Vagina (tissue), 2 donors: ENCODE data around the gene CXCL9.

Source experiments
- CTCF ChIP-seq, 3 experiments: fragments of 450-650 bp in 2 of 3; fragments of 200-600 bp in 1 of 3; sonication (generic) in 1 of 3; IDR thresholded peaks; one replicate each; pipeline ENCODE4 v1.5.1; 2017 to 2019; ENCODE audit warnings: antibody characterized with exemption in 3 of 3, mild to moderate bottlenecking in 2 of 3, moderate library complexity in 2 of 3
- POLR2A ChIP-seq, 2 donors: fragments of 450-650 bp; IDR thresholded peaks; one replicate each; pipeline ENCODE4 v1.6.1; 2017; ENCODE audit warnings: antibody characterized with exemption in 2 of 2, mild to moderate bottlenecking in 2 of 2, moderate library complexity in 2 of 2
- POLR2AphosphoS5 ChIP-seq, 2 donors: sonication (generic); formaldehyde crosslinking; IDR thresholded peaks; one replicate each; pipeline ENCODE4 v1.9.0; 2017; ENCODE audit warnings: antibody characterized with exemption in 2 of 2, mild to moderate bottlenecking in 2 of 2, low read depth in 1 of 2; ENCODE audit not compliant: insufficient read depth in 1 of 2

GRCh38 chr4:76028350-76028765 is 21.0 kb upstream of the CXCL9 start:
- TF ChIP-seq CTCF (IDR thresholded peaks at IDR 0.05), result no peak
- no peak for TF ChIP-seq POLR2A (IDR thresholded peaks at IDR 0.05)
- no peak for TF ChIP-seq POLR2AphosphoS5 (IDR thresholded peaks at IDR 0.05; ENCODE audit: insufficient read depth in 1 of 2, low read depth in 1 of 2)
